HG02678 (cell line): ENCODE data around the gene CNKSR3.
"Not testable (repeated sequence)": the region's sequence is repeated elsewhere in the genome, so short reads cannot be mapped to it uniquely, and the experiment has no call there.

Source experiments
- ATAC-seq: cut with Tn5 transposase; IDR thresholded peaks from one replicate; pipeline ENCODE4 v1.9.1; 2021; ENCODE audit warnings: mild to moderate bottlenecking, moderate library complexity; ENCODE audit not compliant: unreplicated experiment

CNKSR3 gene

GRCh38 chr6:154510144-154510905 is at the start of gene CNKSR3:
TSS of gene CNKSR3 (minus strand) at chr6:154510685. CDS start at chr6:154510114, 571 bp downstream.
- ATAC-seq, result peak; percentile 77

GRCh38 chr6:154558984-154559383 is 48.5 kb upstream of the CNKSR3 start:
- no peak for ATAC-seq

- no peak for ATAC-seq
Measured at GRCh38 chr6:154558513-154558912, 48.0 kb upstream of the CNKSR3 start.

GRCh38 chr6:154555073-154555677 is 44.7 kb upstream of the CNKSR3 start:
- no peak for ATAC-seq

- no peak for ATAC-seq
Measured at GRCh38 chr6:154554491-154554890, 44.0 kb upstream of the CNKSR3 start.

- ATAC-seq, result no peak
Measured at GRCh38 chr6:154550779-154551178, 40.3 kb upstream of the CNKSR3 start.

GRCh38 chr6:154549179-154549578 is 38.7 kb upstream of the CNKSR3 start:
- ATAC-seq, result no peak

GRCh38 chr6:154548130-154548830 is 37.8 kb upstream of the CNKSR3 start:
- no peak for ATAC-seq

- no peak for ATAC-seq
Measured at GRCh38 chr6:154543628-154544027, 33.1 kb upstream of the CNKSR3 start.

GRCh38 chr6:154542747-154543146 is 32.3 kb upstream of the CNKSR3 start:
- ATAC-seq, result no peak

GRCh38 chr6:154541837-154542236 is 31.4 kb upstream of the CNKSR3 start:
- ATAC-seq, result not testable (repeated sequence)

- no peak for ATAC-seq
Measured at GRCh38 chr6:154539593-154540269, 29.2 kb upstream of the CNKSR3 start.

GRCh38 chr6:154538640-154539191 is 28.2 kb upstream of the CNKSR3 start:
- no peak for ATAC-seq

GRCh38 chr6:154537511-154538325 is 27.2 kb upstream of the CNKSR3 start:
- no peak for ATAC-seq

GRCh38 chr6:154536999-154537398 is 26.5 kb upstream of the CNKSR3 start:
- no peak for ATAC-seq

- ATAC-seq, result no peak
Measured at GRCh38 chr6:154536255-154536654, 25.8 kb upstream of the CNKSR3 start.

- no peak for ATAC-seq
Measured at GRCh38 chr6:154535851-154536250, 25.4 kb upstream of the CNKSR3 start.

GRCh38 chr6:154535147-154535546 is 24.7 kb upstream of the CNKSR3 start:
- ATAC-seq, result no peak

GRCh38 chr6:154534531-154534930 is 24.0 kb upstream of the CNKSR3 start:
- ATAC-seq, result no peak

- no peak for ATAC-seq
Measured at GRCh38 chr6:154532426-154532825, 21.9 kb upstream of the CNKSR3 start.
